Fibroblast of pulmonary artery (primary cell): ENCODE results near the gene SLC35F1.

ENCODE experiments used
- DNase-seq: peaks from one replicate; pipeline ENCODE4 v3.0.0-alpha.2; 2010; ENCODE audit warnings: low read depth
- H3K4me3 ChIP-seq: replicated peaks from 2 replicates; pipeline ENCODE4 v1.5.1; 2011; ENCODE audit warnings: low read depth, mild to moderate bottlenecking, control low read depth, low read length, moderate library complexity
- TF ChIP-seq, protein P1 (sequence below): IDR thresholded peaks from 2 replicates; pipeline ENCODE4 v1.5.1; 2011; ENCODE audit warnings: mild to moderate bottlenecking, control low read depth, low read length, inconsistent platforms; ENCODE audit errors: missing control alignments

Gene SLC35F1

DNA sequence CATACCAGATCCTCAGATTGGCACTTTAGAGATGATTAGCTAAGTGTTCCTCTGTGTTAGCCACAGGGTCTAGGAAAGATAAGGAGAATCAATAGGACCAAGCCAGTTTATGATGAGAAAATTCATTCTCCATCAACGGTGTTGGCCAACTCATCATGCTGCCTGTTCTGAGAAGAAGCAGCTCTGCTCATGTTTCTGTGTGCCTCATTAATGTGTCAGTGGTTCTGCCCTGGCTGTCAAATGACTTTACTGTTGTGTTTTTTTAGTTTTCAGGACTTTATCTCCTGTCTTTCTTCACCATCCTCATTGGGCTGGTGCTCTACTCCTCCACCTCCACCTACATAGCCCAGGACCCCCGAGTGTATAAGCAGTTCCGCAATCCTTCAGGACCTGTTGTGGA lies 406.7 kb downstream of the SLC35F1 start:
- DNase-seq = no peak
- TF ChIP-seq, protein P1, sequence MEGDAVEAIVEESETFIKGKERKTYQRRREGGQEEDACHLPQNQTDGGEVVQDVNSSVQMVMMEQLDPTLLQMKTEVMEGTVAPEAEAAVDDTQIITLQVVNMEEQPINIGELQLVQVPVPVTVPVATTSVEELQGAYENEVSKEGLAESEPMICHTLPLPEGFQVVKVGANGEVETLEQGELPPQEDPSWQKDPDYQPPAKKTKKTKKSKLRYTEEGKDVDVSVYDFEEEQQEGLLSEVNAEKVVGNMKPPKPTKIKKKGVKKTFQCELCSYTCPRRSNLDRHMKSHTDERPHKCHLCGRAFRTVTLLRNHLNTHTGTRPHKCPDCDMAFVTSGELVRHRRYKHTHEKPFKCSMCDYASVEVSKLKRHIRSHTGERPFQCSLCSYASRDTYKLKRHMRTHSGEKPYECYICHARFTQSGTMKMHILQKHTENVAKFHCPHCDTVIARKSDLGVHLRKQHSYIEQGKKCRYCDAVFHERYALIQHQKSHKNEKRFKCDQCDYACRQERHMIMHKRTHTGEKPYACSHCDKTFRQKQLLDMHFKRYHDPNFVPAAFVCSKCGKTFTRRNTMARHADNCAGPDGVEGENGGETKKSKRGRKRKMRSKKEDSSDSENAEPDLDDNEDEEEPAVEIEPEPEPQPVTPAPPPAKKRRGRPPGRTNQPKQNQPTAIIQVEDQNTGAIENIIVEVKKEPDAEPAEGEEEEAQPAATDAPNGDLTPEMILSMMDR = no peak
- no peak overlapping the region for H3K4me3 ChIP-seq

DNA sequence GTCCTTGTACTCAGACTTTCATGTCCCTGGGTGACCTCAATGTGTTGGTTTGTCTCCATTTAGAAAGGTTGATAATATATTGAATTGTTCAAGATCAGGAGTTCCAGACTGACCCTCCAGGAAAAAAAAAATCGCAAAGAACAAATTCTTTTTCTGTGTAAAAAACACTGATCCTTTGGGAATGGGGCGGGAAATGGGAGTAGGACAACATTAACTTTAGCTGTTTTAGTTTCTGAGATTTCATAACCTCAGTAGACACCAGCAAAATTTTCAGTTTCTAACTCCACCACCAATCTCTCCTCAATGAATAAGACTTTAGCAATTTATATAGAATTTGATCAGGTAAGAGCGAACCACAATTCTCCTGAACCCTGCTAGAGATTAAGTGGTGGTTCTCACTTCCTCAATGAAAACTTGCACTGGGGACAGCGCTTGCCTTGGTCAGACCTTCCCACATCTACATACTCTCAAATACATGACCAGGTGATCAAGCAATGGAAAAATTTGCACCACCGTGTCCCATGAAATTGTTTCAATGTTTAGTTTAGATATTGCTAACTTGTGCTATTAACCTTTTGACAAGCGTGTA lies 409.8 kb downstream of the SLC35F1 start:
- no peak overlapping the region for H3K4me3 ChIP-seq
- DNase-seq = no peak
- TF ChIP-seq, protein P1 = no peak

GRCh38 chr6:118317581-118318563 lies 410.8 kb downstream of the SLC35F1 start:
- DNase-seq = peak; percentile 19
- H3K4me3 ChIP-seq = no peak overlapping the region
- TF ChIP-seq, protein P1 = no peak

DNA sequence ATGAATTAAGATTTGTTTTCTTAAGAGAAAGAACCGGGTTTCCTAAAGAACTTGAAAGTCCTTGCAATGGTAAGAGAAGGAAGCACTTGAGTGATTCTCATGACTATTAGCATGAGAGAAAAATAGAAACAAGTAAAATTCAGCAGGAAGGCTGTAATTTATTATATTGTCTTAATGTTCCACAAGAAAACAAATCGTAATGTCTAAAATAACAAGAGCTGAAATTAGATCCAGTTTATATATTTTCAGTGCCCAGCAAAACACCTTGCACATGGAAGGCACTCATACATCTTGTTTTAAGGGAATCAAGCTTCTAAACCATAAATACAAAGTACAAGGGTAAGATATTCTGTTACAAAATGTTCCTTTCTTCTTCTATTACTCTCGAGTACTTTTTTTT lies 411.6 kb downstream of the SLC35F1 start:
- TF ChIP-seq, protein P1 = no peak
- DNase-seq = no peak
- H3K4me3 ChIP-seq = no peak overlapping the region

GRCh38 chr6:118319416-118319815 lies 412.4 kb downstream of the SLC35F1 start:
- TF ChIP-seq, protein P1 = no peak
- no peak for DNase-seq
- H3K4me3 ChIP-seq = no peak overlapping the region

GRCh38 chr6:118319894-118320649 lies 413.0 kb downstream of the SLC35F1 start:
- DNase-seq = no peak
- TF ChIP-seq, protein P1 = no peak
- no peak overlapping the region for H3K4me3 ChIP-seq
